NCI-H1417 treated with DMSO at 0.1 percent for 48 hours (cell line): ENCODE measurements around the gene FBRS.
"Not testable (repeated sequence)": the region's sequence is repeated elsewhere in the genome, so short reads cannot be mapped to it uniquely, and the experiment has no call there.

Experiments used
- DNase-seq: peaks from one replicate; lab custom pipeline; 2025; lab: John Stamatoyannopoulos, UW

FBRS gene

DNA sequence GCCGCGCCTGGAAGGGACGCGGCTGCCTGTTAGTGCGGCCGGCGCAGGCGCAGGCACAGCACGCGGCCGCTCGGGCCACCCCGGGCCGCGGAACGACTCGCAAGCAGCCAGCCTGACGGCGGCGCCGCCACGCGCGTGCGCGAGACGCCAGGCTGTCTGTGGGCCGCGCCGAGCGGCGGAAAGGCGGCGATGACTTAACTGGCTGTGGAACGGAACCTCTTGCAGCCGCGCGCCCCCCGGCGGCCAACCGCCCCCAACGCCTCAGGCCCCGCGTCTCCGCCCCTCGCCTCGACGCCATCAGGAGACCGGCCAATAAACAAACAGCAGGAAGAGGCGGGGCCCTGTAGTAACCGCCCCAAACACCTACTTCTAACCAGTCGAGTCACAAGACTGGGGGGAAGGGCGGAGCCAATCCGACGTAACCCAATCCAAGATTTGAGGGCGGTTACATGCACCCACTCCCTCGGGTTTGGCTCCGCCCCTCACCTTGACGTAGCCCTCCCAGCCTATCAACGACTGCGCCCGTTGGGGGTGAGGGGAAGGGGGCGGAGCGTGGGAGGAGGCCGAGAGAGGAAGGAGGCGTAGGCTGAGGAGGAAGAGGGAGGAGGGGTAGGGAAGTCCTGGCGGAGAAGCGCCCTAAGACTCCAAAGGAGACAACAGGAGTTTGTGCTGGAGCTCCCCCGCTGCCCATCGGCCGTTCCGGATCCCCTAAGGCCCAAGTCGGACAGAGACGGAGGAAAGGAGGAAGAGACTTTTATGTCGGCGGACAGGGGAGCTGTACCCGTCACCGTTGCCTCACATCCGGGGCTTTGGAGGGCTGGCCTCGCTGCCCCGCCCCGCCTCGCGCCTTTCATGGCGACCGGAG, at the start of gene FBRS:
FBRS (plus strand) TSS at position 566 of the 865 bp plus-strand sequence. CDS start 1,088 bp downstream, outside the sequence.
- peak; percentile 98 for DNase-seq

DNA sequence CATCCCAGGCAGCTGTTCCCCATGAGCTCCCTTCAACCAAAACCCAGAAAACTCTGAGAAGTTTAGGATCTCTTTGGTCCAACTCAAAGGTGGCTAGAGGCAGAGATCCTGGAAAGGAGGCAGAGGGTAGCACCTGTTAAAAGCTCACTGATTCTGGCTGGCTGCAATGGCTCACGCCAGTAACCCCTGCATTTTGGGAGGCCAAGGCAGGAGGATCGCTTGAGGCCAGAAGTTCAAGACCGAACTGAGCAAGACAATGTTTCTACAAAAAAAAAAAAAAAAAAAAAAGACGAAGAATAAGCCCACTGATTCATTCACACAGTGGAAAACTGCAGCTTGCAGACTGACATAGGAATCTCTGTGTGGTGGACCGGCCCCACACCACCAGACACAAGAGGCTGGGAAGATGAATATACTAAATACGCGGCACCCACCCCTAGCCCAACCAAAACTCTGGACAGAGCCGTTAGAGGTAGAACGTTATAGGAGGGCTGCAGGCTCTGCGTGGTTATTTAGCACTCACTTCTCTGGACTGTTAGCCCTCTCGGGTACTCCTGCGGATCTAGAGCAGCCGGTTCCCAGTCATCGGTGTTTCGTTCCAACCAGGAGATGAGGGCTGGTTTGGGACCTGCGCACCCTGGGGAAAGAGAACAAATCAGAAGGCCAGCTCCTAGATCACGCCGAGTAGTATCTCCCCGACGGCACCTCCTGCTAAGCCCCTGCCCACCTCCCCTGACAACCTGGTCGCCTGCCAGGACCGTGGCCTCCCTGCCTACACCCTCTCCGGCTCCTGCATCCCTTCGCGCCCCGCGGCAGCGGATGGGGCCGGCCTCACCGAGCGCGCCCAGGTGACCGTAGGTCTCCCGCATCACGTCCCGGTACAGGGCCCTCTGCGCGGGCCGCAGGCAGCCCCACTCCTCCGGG, 49.0 kb upstream of the FBRS start:
- no peak for DNase-seq

- peak; percentile 93 for DNase-seq
Observed at GRCh38 chr16:30609926-30610839, 48.0 kb upstream of the FBRS start, which contains the start of gene ZNF689. TSS of gene ZNF689 (minus strand) at chr16:30610389. CDS start at chr16:30610041, 348 bp downstream.

- no peak for DNase-seq
Observed at GRCh38 chr16:30615358-30616091, 42.7 kb upstream of the FBRS start.

DNA sequence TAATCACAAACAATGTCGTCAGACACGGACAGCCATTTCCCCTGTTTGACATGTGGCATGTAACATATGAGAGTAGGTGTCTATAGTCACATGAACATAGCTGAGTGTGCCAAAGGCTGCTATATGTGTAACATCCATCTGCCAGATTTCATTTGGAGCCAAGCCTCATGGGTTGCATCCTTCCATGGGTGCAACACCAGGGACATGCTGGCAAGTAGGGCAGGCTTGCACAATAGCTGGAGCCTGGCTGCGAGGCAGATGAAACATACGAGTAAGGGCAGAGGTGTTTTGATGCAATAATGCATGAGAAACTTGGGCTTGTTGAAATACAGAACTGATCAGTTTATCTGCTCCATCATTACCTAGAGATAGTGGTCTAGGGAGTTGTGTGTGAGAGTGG, 39.0 kb upstream of the FBRS start:
- no peak for DNase-seq

- no peak for DNase-seq
Observed at GRCh38 chr16:30619638-30620037, 38.6 kb upstream of the FBRS start.

GRCh38 chr16:30620169-30620568, 38.1 kb upstream of the FBRS start:
- no peak for DNase-seq

- DNase-seq = no peak
Observed at GRCh38 chr16:30621765-30622164, 36.5 kb upstream of the FBRS start.

GRCh38 chr16:30622455-30623032, 35.7 kb upstream of the FBRS start:
- no peak for DNase-seq

- DNase-seq = no peak
Observed at GRCh38 chr16:30623536-30624283, 34.5 kb upstream of the FBRS start.

DNA sequence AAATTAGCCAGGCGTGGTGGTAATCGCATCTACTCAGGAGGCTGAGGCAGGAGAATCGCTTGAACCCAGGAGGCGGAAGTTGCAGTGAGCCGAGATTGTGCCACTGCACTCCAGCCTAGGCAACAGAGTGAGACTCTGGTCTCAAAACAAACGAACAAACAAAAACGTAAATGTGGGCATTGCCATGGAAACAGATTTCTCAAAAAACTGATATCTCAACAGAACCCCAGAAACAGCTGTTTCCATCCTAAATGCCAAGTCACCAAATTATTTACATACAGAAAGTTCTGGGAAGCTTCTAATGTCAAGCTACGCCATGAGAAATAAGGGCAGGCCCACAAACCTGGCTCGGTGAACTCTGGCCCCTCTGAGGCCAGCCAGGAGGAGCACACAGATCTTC, 32.0 kb upstream of the FBRS start:
- DNase-seq = no peak

DNA sequence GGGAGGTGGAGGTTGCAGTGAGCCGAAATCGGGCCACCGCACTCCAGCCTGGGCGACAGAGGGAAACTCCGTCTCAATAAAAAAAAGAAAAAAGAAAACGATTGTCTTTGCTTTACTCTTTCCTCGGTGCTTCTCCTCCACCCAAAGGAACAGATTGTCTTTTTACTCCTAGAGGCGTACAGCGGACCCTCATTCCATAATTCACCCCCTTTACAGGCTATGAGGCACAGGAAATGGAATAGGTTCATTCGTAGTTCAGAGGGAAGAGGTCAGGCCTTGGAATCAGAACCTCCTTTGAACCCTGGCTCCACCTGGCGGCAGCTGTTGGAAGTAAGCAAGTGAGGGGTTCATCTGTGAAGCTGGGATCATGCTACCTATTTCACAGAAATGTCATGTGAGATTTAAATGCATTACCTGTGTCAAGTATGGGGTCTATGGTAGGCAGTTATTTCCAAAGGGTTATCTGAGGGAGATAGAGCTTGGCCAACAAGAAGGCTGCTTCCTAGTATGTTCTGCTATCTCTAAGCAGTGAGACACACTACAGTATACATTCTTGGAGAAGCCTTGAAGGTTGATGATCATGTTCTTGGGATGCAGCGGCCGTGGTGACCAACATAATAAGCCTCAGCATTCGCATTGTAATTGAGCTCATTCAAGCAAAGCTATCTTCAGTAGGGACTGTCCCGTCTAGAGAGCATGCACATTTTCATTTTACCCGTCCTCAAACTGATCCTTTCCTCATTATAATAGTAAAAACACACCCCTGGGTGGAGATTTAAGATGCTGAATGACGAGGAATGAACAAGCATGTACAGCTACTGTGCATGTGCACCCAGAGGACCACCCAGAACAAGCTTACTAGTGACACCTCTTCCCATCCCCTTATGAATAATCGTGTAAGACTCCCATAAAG, 29.3 kb upstream of the FBRS start:
- peak; percentile 19 for DNase-seq

GRCh38 chr16:30632454-30632853, 25.8 kb upstream of the FBRS start:
- DNase-seq = not testable (repeated sequence)

GRCh38 chr16:30633526-30633925, 24.7 kb upstream of the FBRS start:
- no peak for DNase-seq

DNA sequence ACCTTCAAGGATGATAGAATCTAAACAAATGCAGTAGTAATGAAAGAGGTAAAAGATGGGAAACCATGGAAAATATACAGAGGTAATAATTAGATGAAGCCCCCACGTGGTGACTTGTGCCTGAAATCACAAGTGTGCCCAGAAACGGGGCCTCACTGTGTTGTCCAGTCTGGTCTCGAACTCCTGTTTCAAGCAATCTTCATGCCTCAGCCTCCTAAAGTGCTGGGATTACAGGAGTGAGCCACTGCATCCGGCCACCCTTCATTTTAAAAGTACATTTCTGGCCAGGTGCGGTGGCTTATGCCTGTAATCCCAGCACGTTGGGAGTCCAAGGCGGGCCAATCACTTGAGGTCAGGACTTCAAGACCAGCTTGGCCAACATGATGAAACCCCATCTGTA, 21.6 kb upstream of the FBRS start:
- DNase-seq = no peak

GRCh38 chr16:30637139-30637538, 21.1 kb upstream of the FBRS start:
- not testable (repeated sequence) for DNase-seq

DNA sequence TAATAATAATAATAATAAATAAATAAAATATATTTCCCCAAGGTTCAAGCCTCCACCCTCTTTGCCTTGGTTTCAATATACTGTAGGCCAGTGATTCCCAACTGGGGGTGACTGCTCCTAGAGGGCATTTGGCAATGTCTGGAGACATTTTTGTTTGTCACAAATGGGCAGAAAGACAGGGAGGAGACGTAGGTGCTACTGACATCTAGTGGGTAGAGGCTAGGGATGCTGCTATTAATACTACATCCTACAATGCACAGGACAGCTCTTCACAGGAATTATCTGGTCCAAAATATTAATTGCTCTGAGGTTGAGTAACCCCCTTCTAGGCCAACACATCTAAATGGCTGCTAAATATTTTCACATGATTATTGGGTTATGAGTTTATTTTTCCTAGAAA, 20.3 kb upstream of the FBRS start:
- no peak for DNase-seq

- no peak for DNase-seq
Observed at GRCh38 chr16:30641378-30641982, 16.8 kb upstream of the FBRS start.
